ENCODE results near the gene GAS7.

- TF ChIP-seq SUZ12 (IDR thresholded peaks at IDR 0.05) (no peak), FOXA1 (IDR thresholded peaks at IDR 0.05) (no peak), ELF4 (IDR thresholded peaks at IDR 0.05) (no peak), FOXK2 (IDR thresholded peaks at IDR 0.05) (no peak), FOXM1 (IDR thresholded peaks at IDR 0.05; ENCODE audit: borderline replicate concordance) (no peak), TARDBP (IDR thresholded peaks at IDR 0.05) (no peak), NFRKB (IDR thresholded peaks at IDR 0.05) (no peak), SP1 (IDR thresholded peaks at IDR 0.05) (no peak), CTBP1 (IDR thresholded peaks at IDR 0.05; ENCODE audit: borderline replicate concordance) (no peak), ZNF384 (IDR thresholded peaks at IDR 0.05) (no peak), BHLHE40 (IDR thresholded peaks at IDR 0.05; ENCODE audit: borderline replicate concordance) (no peak), PKNOX1 (IDR thresholded peaks at IDR 0.05) (no peak), HDGF (IDR thresholded peaks at IDR 0.05; ENCODE audit: borderline replicate concordance) (no peak)
These were observed 79.0 kb downstream of the GAS7 start for GRCh38 chr17:10119203-10120108.
